Stimulated activated CD4-positive, alpha-beta T cell treated with anti-CD3 and anti-CD28 coated beads, Interleukin-15, amount 100 ng/mL, for 24 hours (primary cell): Measurements from ENCODE around the gene AIF1.
A peak's percentile ranks its signal among the peaks of the same experiment; 100 is the strongest.

Experiments
- DNase-seq: peaks from one replicate; pipeline ENCODE4 v3.0.0-alpha.2; 2020

The AIF1 gene

GRCh38 chr6:31645325-31645724, 30.3 kb downstream of the AIF1 start:
- DNase-seq, result no peak

- peak; percentile 77 for DNase-seq
Measured at GRCh38 chr6:31651602-31652191, 36.7 kb downstream of the AIF1 start.

- peak; percentile 90 for DNase-seq
Measured at GRCh38 chr6:31652925-31653724, 38.1 kb downstream of the AIF1 start.

GRCh38 chr6:31654574-31655348, 39.7 kb downstream of the AIF1 start:
- no peak for DNase-seq

- no peak for DNase-seq
Measured at GRCh38 chr6:31655349-31656237, 40.6 kb downstream of the AIF1 start, which contains the start of gene APOM. Gene APOM (plus strand): TSS chr6:31655894. CDS start chr6:31655967, 73 bp downstream.

- DNase-seq, result peak; percentile 41
Measured at GRCh38 chr6:31657406-31658157, 42.5 kb downstream of the AIF1 start.

GRCh38 chr6:31658158-31658688, 43.2 kb downstream of the AIF1 start:
- no peak for DNase-seq

GRCh38 chr6:31658983-31659648, 44.1 kb downstream of the AIF1 start:
- no peak for DNase-seq

GRCh38 chr6:31659649-31660380, 44.8 kb downstream of the AIF1 start:
- DNase-seq, result peak; percentile 64

GRCh38 chr6:31660381-31661261, 45.6 kb downstream of the AIF1 start, which contains the start of gene C6orf47:
Gene C6orf47 (minus strand): TSS chr6:31660778. CDS start chr6:31659947, 831 bp downstream.
- peak; percentile 89 for DNase-seq

- no peak for DNase-seq
Measured at GRCh38 chr6:31661262-31662123, 46.5 kb downstream of the AIF1 start.

- no peak for DNase-seq
Measured at GRCh38 chr6:31662124-31662723, 47.2 kb downstream of the AIF1 start.

- no peak for DNase-seq
Measured at GRCh38 chr6:31663126-31663960, 48.3 kb downstream of the AIF1 start.

GRCh38 chr6:31663961-31664789, 49.1 kb downstream of the AIF1 start:
- DNase-seq, result no peak

- DNase-seq, result peak; percentile 92
Measured at GRCh38 chr6:31664790-31665500, 49.9 kb downstream of the AIF1 start, which contains the start of gene GPANK1. Gene GPANK1 (minus strand): TSS chr6:31664997. CDS start chr6:31664478, 519 bp downstream.
